Limb (tissue), 2 donors: Measurements from ENCODE around the gene TCERG1L.
"Not testable (repeated sequence)": the region's sequence is repeated elsewhere in the genome, so short reads cannot be mapped to it uniquely, and the experiment has no call there.

Source experiments
- DNase-seq, 2 donors: peaks; one replicate each; pipeline ENCODE4 v3.0.0-alpha.2; 2016; ENCODE audit errors: extremely low spot score in 2 of 2

The TCERG1L gene

GRCh38 chr10:131187274-131187673, 124.2 kb downstream of the TCERG1L start:
- DNase-seq, result no peak

GRCh38 chr10:131186547-131187253, 124.8 kb downstream of the TCERG1L start:
- DNase-seq, result peak in 1 of 2 donors; percentile 7

GRCh38 chr10:131184503-131184902, 127.0 kb downstream of the TCERG1L start:
- DNase-seq, result no peak

- DNase-seq, result peak in 1 of 2 donors; percentile 9
Observed at GRCh38 chr10:131183546-131184045, 127.9 kb downstream of the TCERG1L start.

GRCh38 chr10:131181456-131181855, 130.1 kb downstream of the TCERG1L start:
- peak in 1 of 2 donors; percentile 14 for DNase-seq

GRCh38 chr10:131180740-131181415, 130.6 kb downstream of the TCERG1L start:
- DNase-seq, result peak in 1 of 2 donors; percentile 14

- peak in 1 of 2 donors; percentile 6 for DNase-seq
Observed at GRCh38 chr10:131180086-131180485, 131.4 kb downstream of the TCERG1L start.

GRCh38 chr10:131179361-131179760, 132.2 kb downstream of the TCERG1L start:
- DNase-seq, result peak in 1 of 2 donors; percentile 22

- DNase-seq, result peak in 1 of 2 donors; percentile 28
Observed at GRCh38 chr10:131178521-131179331, 132.8 kb downstream of the TCERG1L start.

GRCh38 chr10:131177431-131178327, 133.8 kb downstream of the TCERG1L start:
- DNase-seq, result peak; percentile 53 to 60

- no peak for DNase-seq
Observed at GRCh38 chr10:131176907-131177306, 134.6 kb downstream of the TCERG1L start.

- not testable (repeated sequence) for DNase-seq
Observed at GRCh38 chr10:131176324-131176723, 135.2 kb downstream of the TCERG1L start.

- peak in 1 of 2 donors; percentile 8 for DNase-seq
Observed at GRCh38 chr10:131175891-131176290, 135.6 kb downstream of the TCERG1L start.

GRCh38 chr10:131174651-131175540, 136.6 kb downstream of the TCERG1L start:
- peak in 1 of 2 donors; percentile 13 for DNase-seq

- no peak for DNase-seq
Observed at GRCh38 chr10:131174211-131174565, 137.3 kb downstream of the TCERG1L start.

GRCh38 chr10:131173484-131174210, 137.9 kb downstream of the TCERG1L start:
- peak in 1 of 2 donors; percentile 19 for DNase-seq

GRCh38 chr10:131172433-131172832, 139.1 kb downstream of the TCERG1L start:
- DNase-seq, result peak in 1 of 2 donors; percentile 12

- DNase-seq, result no peak
Observed at GRCh38 chr10:131169146-131169545, 142.4 kb downstream of the TCERG1L start.
